Dermis blood vessel endothelial cell (primary cell): ENCODE measurements around the gene MBTPS2. TPM values are rescaled to one million over a fixed set of nuclear protein-coding genes. Genes with fewer than 3 reads are reported as not detected.

Source experiments
- total RNA-seq: library from RNA; depleted of rRNA; stranded (reverse); fragments of >200 nt; gene quantifications from 2 replicates; pipeline ENCODE4 v1.2.3, GENCODE V29; 2014

MBTPS2 gene
- total RNA-seq, 1 donor from 2014 or later = 5.1 TPM

Other genes with a start within 250 kb of the MBTPS2 start
- not detected in 2 replicates for gene KLHL34, start 181.3 kb upstream of the MBTPS2 start, total RNA-seq
- not detected in 2 replicates for gene SMPX, start 81.5 kb upstream of the MBTPS2 start, total RNA-seq
- 0.85 and 3.1 TPM in 2 replicates for gene YY2, start 16.4 kb downstream of the MBTPS2 start, total RNA-seq
- gene SMS, start 101.1 kb downstream of the MBTPS2 start, total RNA-seq = 117 and 166 TPM in 2 replicates
- gene PHEX, start 192.7 kb downstream of the MBTPS2 start, total RNA-seq = under 0.01 and 0.37 TPM in 2 replicates